ENCODE data around the gene FBN2. TPM values are rescaled to one million over a fixed set of nuclear protein-coding genes. Genes with fewer than 3 reads are reported as not detected.

Gene FBN2
- total and polyA plus RNA-seq, 2 donors (not counting 1 experiment from before 2014, with no cell fraction given) = 43.1 to 80.1 TPM

DNA sequence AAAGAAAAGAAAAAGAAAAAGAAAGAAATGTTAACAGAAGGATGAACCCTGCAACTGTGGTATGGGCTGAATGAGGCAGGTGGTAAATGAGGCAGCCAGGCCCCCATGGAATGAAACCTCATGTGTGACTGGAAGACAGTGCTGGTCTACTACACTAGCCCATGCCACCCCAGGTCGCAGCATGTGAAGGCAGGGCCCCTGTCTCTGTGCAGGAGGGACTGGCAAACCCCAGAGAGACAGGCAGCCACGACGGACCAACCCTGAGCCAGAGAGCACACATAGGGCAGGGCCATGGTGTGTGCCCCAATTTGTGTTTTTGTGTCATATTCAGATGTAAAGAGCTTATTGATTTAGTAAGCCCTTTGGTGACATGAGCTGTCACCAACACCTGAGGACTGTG lies 198.5 kb downstream of the FBN2 start:
- Histone ChIP-seq H4K20me1 (ENCODE audit: control insufficient read depth, extremely low read depth, insufficient read depth, low read length) (no peaks in the 10 kb centered on the region), H3K4me3 (replicated peaks in 1 of 4; ENCODE audit: control extremely low read depth in 1 of 4, insufficient read depth in 1 of 4, low read depth in 3 of 4, low read length in 4 of 4) (no peak overlapping the region), H3K4me1 (ENCODE audit: control insufficient read depth, extremely low read depth, insufficient read depth, low read length) (no peaks in the 10 kb centered on the region), H3K27ac (ENCODE audit: insufficient read depth, low read length) (no peak overlapping the region), H3K27me3 (ENCODE audit: control insufficient read depth, insufficient read depth, low read length) (no peaks in the 10 kb centered on the region), H3K9me3 (ENCODE audit: control insufficient read depth, insufficient read depth, low read depth, low read length) (no peaks in the 10 kb centered on the region), H3K9ac (ENCODE audit: insufficient read depth, low read length) (no peak overlapping the region), H3K36me3 (ENCODE audit: control insufficient read depth, insufficient read depth, low read length) (no peaks in the 10 kb centered on the region), H2AFZ (ENCODE audit: low read length) (no peak overlapping the region), H3K4me2 (ENCODE audit: extremely low read depth, insufficient read depth, low read length) (no peak overlapping the region), H3K79me2 (ENCODE audit: control insufficient read depth, insufficient read depth, low read length) (no peaks in the 10 kb centered on the region)
- TF ChIP-seq EZH2 (IDR thresholded peaks at IDR 0.05; ENCODE audit: low read length, missing control alignments) = no peak
- TF ChIP-seq, protein P1, sequence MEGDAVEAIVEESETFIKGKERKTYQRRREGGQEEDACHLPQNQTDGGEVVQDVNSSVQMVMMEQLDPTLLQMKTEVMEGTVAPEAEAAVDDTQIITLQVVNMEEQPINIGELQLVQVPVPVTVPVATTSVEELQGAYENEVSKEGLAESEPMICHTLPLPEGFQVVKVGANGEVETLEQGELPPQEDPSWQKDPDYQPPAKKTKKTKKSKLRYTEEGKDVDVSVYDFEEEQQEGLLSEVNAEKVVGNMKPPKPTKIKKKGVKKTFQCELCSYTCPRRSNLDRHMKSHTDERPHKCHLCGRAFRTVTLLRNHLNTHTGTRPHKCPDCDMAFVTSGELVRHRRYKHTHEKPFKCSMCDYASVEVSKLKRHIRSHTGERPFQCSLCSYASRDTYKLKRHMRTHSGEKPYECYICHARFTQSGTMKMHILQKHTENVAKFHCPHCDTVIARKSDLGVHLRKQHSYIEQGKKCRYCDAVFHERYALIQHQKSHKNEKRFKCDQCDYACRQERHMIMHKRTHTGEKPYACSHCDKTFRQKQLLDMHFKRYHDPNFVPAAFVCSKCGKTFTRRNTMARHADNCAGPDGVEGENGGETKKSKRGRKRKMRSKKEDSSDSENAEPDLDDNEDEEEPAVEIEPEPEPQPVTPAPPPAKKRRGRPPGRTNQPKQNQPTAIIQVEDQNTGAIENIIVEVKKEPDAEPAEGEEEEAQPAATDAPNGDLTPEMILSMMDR (conservative IDR thresholded peaks at IDR 0.05 in 1 of 2, IDR thresholded peaks at IDR 0.05 in 1 of 2; ENCODE audit: low read depth in 1 of 2, low read length in 2 of 2) = no peak
- no peak for DNase-seq (ENCODE audit: low read depth in 2 of 2)

DNA sequence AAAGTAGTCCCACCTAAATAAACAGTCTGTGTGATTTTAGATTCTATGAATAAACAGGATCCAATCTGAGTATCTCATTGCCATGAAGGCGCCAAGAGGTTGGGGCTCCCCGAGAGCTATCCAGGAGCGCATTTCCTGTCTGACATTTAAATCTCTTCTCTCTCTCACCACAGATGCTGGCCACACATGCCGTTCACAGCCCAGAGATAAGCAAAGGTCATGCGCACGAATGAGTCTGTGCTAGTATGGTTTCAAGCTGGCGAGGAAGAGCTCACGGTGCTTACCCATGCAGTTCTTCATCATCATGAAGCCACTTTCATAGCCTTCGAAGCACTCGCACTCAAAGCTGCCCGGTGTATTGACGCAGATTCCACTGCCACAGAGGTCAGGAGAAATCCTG lies 199.4 kb downstream of the FBN2 start:
- no peak overlapping the region for H3K9ac ChIP-seq (ENCODE audit: insufficient read depth, low read length)
- H3K9me3 ChIP-seq (ENCODE audit: control insufficient read depth, insufficient read depth, low read depth, low read length) = no peaks in the 10 kb centered on the region
- no peaks in the 10 kb centered on the region for H3K27me3 ChIP-seq (ENCODE audit: control insufficient read depth, insufficient read depth, low read length)
- H4K20me1 ChIP-seq (ENCODE audit: control insufficient read depth, extremely low read depth, insufficient read depth, low read length) = no peaks in the 10 kb centered on the region
- DNase-seq (ENCODE audit: low read depth in 2 of 2) = no peak
- H2AFZ ChIP-seq (ENCODE audit: low read length) = no peak overlapping the region
- H3K4me1 ChIP-seq (ENCODE audit: control insufficient read depth, extremely low read depth, insufficient read depth, low read length) = no peaks in the 10 kb centered on the region
- H3K4me3 ChIP-seq (replicated peaks in 1 of 4; ENCODE audit: control extremely low read depth in 1 of 4, insufficient read depth in 1 of 4, low read depth in 3 of 4, low read length in 4 of 4) = no peak overlapping the region
- no peak overlapping the region for H3K27ac ChIP-seq (ENCODE audit: insufficient read depth, low read length)
- H3K36me3 ChIP-seq (ENCODE audit: control insufficient read depth, insufficient read depth, low read length) = no peaks in the 10 kb centered on the region
- no peaks in the 10 kb centered on the region for H3K79me2 ChIP-seq (ENCODE audit: control insufficient read depth, insufficient read depth, low read length)
- TF ChIP-seq, protein P1 (conservative IDR thresholded peaks at IDR 0.05 in 1 of 2, IDR thresholded peaks at IDR 0.05 in 1 of 2; ENCODE audit: low read depth in 1 of 2, low read length in 2 of 2) = no peak
- TF ChIP-seq EZH2 (IDR thresholded peaks at IDR 0.05; ENCODE audit: low read length, missing control alignments) = no peak
- H3K4me2 ChIP-seq (ENCODE audit: extremely low read depth, insufficient read depth, low read length) = no peak overlapping the region

GRCh38 chr5:128335339-128335738 lies 202.7 kb downstream of the FBN2 start:
- H3K9ac ChIP-seq (ENCODE audit: insufficient read depth, low read length) = no peak overlapping the region
- H3K36me3 ChIP-seq (ENCODE audit: control insufficient read depth, insufficient read depth, low read length) = no peaks in the 10 kb centered on the region
- H3K27me3 ChIP-seq (ENCODE audit: control insufficient read depth, insufficient read depth, low read length) = no peaks in the 10 kb centered on the region
- H3K4me2 ChIP-seq (ENCODE audit: extremely low read depth, insufficient read depth, low read length) = no peak overlapping the region
- DNase-seq (ENCODE audit: low read depth in 2 of 2) = no peak
- no peaks in the 10 kb centered on the region for H3K4me1 ChIP-seq (ENCODE audit: control insufficient read depth, extremely low read depth, insufficient read depth, low read length)
- no peak overlapping the region for H3K27ac ChIP-seq (ENCODE audit: insufficient read depth, low read length)
- no peaks in the 10 kb centered on the region for H3K79me2 ChIP-seq (ENCODE audit: control insufficient read depth, insufficient read depth, low read length)
- no peak overlapping the region for H3K4me3 ChIP-seq (replicated peaks in 1 of 4; ENCODE audit: control extremely low read depth in 1 of 4, insufficient read depth in 1 of 4, low read depth in 3 of 4, low read length in 4 of 4)
- no peaks in the 10 kb centered on the region for H4K20me1 ChIP-seq (ENCODE audit: control insufficient read depth, extremely low read depth, insufficient read depth, low read length)
- no peaks in the 10 kb centered on the region for H3K9me3 ChIP-seq (ENCODE audit: control insufficient read depth, insufficient read depth, low read depth, low read length)
- TF ChIP-seq EZH2 (IDR thresholded peaks at IDR 0.05; ENCODE audit: low read length, missing control alignments) = no peak
- TF ChIP-seq, protein P1 (conservative IDR thresholded peaks at IDR 0.05 in 1 of 2, IDR thresholded peaks at IDR 0.05 in 1 of 2; ENCODE audit: low read depth in 1 of 2, low read length in 2 of 2) = no peak
- H2AFZ ChIP-seq (ENCODE audit: low read length) = no peak overlapping the region

Measured in fibroblast of lung (primary cell).